PC-3 (cell line): Measurements from ENCODE around the gene CSNK2A2.

ENCODE experiments used
- EZH2 ChIP-seq: fragments of 300-600 bp; sonication (generic); IDR thresholded peaks from one replicate; pipeline ENCODE4 v1.6.1; 2017; ENCODE audit warnings: antibody characterized with exemption, mild to moderate bottlenecking, low read length; ENCODE audit not compliant: unreplicated experiment
- EZH2phosphoT487 ChIP-seq: fragments of 300-600 bp; sonication (generic); IDR thresholded peaks from 2 replicates; pipeline ENCODE4 v1.6.1; 2018; ENCODE audit warnings: mild to moderate bottlenecking, antibody characterized with exemption, low read length, borderline replicate concordance
- TF ChIP-seq, protein P1 (sequence below): fragments of 300-600 bp; sonication (generic); conservative IDR thresholded peaks from 2 replicates; pipeline ENCODE4 v1.5.1; 2017; ENCODE audit warnings: antibody characterized with exemption, low read depth, mild to moderate bottlenecking, low read length

DNA sequence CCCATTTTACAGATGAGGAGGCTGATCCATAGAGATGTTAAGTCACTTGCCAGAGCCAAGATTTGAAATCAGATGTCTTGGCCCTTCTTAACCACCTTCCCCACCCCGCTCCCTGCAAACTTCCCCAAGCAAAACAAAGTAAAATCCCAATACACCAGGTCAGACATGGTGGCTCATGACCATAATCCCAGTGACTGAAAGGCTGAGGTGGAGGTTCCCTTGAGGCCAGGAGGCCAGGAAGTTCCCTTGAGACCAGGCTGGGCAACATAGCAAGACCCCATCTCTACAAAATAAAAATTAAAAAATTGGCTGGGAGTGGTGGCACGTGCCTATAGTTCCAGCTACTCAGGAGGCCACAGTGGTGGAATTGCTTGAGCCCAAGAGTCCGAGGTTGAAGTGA is 28.9 kb upstream of the CSNK2A2 start:
- TF ChIP-seq, protein P1, sequence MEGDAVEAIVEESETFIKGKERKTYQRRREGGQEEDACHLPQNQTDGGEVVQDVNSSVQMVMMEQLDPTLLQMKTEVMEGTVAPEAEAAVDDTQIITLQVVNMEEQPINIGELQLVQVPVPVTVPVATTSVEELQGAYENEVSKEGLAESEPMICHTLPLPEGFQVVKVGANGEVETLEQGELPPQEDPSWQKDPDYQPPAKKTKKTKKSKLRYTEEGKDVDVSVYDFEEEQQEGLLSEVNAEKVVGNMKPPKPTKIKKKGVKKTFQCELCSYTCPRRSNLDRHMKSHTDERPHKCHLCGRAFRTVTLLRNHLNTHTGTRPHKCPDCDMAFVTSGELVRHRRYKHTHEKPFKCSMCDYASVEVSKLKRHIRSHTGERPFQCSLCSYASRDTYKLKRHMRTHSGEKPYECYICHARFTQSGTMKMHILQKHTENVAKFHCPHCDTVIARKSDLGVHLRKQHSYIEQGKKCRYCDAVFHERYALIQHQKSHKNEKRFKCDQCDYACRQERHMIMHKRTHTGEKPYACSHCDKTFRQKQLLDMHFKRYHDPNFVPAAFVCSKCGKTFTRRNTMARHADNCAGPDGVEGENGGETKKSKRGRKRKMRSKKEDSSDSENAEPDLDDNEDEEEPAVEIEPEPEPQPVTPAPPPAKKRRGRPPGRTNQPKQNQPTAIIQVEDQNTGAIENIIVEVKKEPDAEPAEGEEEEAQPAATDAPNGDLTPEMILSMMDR: no peak
- TF ChIP-seq EZH2 (no peak), EZH2phosphoT487 (no peak)
